ENCODE measurements around the gene FRMD5.
A peak's percentile ranks its signal among the peaks of the same experiment; 100 is the strongest.

FRMD5 gene

GRCh38 chr15:43919540-43920253, 275.4 kb downstream of the FRMD5 start:
- DNase-seq = no peak

DNA sequence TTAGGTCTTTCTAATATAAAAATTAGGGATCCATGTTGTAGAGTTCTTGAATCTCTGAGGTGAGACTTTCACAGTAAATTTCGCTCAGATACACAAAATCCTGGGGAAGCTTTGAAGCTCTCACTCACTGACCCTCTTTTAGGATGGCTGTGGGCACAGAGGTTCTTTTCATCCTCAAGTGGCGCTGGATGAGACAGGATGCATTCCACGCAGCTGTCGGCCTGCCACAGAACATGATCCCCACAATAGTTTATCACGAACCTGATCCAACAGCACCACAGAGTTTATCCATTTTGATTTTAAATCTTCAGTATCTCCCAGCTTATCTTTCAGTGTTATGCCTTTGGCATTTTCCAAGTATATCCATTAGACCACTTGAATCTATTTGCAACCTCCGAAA, 276.4 kb downstream of the FRMD5 start:
- no peak for DNase-seq

DNA sequence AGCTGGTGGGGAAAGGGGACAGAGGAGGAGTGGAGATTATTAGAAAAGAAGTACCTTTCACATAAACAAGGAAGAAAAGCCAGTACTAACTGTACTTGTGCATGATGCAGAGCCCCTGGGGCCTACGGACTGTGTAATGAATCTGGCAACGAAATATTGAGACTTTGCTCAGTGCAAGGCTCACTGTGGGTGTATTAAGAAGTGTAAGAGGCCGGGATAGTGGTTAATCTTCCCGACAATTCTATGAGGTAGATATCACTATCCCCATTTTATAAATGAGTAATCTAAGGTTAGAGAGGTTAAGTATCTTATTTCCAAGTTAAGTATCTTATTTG, 278.8 kb downstream of the FRMD5 start:
- DNase-seq = no peak

DNA sequence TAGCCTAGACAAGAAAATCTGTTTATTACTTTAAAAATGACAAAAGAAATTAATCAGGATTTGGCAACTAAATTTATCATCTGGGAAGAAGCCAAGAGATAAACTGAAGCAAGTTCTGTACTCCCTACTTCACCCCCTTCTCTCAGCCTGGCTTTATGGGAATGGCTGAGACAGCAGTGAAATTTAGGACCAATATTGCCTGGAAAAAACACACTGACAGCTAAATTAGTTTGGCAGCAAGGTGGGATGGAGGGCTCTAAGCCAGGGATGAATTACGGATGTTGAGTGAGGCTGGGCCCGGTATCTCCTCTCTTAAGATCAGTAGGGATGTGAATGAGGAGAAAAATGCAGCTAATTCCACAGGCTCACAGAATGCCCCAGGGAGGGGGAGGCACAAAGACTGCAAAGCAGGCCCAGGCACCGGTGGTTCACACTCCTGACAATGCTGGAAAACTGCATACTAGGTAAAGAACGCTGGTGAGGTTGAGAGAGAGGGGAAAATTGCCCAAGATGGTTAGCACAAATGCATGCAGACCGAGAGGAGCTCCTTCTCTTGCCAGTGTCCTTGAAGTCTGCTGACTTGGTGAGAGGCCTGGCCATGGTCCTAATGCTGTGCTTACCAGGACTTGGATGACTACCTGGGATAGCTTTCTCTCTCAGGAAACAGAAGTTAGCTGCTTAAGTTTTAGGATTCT, 279.3 kb downstream of the FRMD5 start:
- no peak for DNase-seq

DNA sequence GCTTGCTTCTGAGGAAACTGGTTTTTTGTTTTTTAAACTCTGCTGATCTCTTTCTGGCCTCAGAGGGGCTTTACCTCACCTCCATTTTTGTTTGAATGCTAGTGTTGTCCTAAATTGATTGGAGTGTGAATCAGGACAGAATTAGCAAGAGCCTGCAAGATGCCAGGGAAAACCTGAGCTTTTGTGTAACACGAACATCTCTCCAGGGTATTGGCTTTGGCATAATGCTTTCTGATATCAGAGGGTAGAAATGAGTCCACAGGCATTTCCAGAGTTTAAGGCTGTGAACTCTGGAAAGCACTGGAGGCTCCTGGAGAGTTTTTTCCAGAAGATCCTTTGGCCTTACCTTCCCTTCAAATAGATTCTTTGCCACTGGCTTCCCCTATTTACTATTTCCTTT, 281.1 kb downstream of the FRMD5 start:
- no peak for DNase-seq

- DNase-seq = no peak
Measured at GRCh38 chr15:43913026-43913780, 281.9 kb downstream of the FRMD5 start.

- no peak for DNase-seq
Measured at GRCh38 chr15:43912208-43912607, 282.9 kb downstream of the FRMD5 start.

GRCh38 chr15:43911235-43911781, 283.8 kb downstream of the FRMD5 start:
- peak; percentile 65 for DNase-seq

- no peak for DNase-seq
Measured at GRCh38 chr15:43908516-43909050, 286.5 kb downstream of the FRMD5 start.

- DNase-seq = no peak
Measured at GRCh38 chr15:43905755-43906154, 289.3 kb downstream of the FRMD5 start.

GRCh38 chr15:43903864-43904290, 291.2 kb downstream of the FRMD5 start:
- DNase-seq = peak; percentile 47

DNA sequence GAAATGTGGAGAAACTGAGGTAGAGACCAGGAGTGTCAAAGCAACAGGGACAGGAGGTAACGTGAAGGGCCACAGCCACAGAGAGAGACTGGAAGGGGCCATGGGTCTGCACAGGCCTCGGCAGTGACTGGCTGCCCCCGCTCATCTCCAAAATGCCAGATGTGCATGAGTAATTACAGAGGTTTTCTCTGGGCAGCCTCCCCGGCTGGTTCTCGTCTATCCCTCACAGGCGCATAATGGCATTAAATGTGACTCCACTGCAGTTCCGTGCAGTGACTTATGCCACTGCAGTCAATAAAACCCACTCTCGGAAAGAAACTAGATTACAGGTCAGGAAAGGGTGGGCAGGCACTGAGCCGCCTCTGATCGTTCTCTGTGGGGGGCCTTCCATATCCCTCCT, 293.6 kb downstream of the FRMD5 start:
- DNase-seq = no peak

DNA sequence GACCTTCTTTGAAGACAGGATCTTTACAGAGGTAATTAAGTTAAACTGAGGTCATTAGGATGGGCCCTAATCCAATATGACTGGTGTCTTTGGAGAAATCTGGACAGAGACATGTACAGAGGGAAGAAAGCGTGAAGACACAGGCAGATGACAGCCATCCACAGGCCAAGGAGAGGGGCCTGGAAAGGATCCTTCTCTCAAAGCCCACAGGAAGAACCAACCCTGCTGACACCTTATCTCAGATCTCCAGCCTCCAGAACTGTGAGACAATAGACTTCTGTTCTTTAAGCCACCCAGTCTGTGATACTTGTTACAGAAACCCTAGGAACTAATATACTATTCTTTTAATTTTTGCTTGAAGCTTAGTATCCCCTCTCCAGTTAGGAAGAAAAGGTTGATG, 294.1 kb downstream of the FRMD5 start:
- no peak for DNase-seq

- no peak for DNase-seq
Measured at GRCh38 chr15:43899928-43900327, 295.1 kb downstream of the FRMD5 start.

GRCh38 chr15:43898891-43899290, 296.2 kb downstream of the FRMD5 start:
- no peak for DNase-seq

- no peak for DNase-seq
Measured at GRCh38 chr15:43896543-43896942, 298.5 kb downstream of the FRMD5 start.

- no peak for DNase-seq
Measured at GRCh38 chr15:43895586-43895985, 299.5 kb downstream of the FRMD5 start.

DNA sequence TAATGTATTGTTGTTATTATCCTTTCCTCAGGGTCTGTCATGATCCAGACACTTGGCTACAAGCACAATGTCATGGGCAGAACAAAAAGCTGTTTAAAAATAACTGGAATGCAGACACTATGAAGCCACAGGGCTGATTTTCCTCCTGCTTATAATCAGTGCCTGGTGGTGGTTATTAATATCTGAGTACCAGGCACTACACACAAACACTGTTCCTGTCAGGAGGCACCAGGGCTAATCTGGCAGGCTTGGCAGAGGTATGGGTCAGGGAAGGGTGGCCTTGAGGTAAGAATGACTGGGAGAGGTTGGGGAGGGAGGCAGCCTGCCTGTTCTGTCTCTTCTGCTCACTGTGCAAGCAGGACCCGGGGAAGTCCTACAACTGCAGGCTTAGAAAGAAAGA, 301.1 kb downstream of the FRMD5 start:
- no peak for DNase-seq

DNA sequence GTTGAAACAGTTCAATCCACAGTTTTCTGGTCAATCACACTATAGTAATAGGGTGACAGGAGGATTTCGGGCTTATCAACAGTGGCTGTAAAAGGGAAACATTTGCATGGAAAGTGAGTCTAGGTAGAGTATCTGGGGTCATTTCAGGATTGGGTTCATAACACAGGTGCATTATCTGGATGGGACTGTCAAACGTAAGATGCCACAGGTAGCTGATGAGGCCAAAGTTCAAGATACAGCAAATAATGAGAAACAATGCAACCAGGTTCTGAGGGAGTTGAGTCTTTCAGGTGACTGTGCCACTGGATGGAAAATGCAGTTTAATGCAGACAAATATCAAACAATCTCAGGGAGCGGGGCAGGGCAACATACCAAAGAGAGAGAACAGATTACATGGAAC, 306.0 kb downstream of the FRMD5 start:
- DNase-seq = no peak

DNA sequence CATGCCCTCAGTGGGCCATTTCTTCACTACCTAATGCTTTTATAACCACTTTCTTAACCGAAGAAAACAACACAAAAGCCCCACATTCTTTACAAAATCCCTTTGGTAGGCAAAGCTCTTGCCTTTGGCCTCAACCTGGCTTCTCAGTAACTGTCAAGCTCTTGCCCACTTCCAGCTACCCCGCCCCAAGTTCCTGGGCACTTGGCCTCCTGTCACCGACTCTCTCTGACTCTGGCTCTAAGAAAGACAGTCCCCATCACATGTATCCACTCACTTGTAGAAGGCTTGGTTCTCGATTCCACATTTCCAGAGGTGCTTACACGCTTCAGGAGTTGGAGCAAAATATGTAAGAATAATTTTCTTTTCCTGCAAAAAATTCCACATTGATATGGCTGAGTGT, 307.2 kb downstream of the FRMD5 start:
- no peak for DNase-seq

DNA sequence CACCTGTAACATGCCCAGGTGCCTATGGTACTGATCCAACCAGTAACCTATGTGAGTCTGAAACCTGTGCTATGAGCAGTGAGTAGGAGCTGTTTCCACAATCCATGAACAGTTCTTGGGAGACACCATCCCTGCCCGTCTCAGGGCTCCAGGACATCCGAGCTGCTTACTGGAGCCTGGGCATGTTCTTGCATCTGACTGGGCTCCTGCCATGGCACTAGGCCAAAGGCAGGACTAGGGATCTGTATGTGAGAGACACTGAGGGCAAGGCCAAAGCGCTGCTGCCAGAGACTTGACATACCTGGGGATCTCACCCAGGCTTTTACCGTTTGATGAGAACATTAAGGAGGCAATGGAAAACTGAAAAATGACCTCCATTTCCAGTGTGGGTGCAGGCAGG, 308.5 kb downstream of the FRMD5 start:
- DNase-seq = no peak

- DNase-seq = no peak
Measured at GRCh38 chr15:43883571-43883970, 311.5 kb downstream of the FRMD5 start.

- DNase-seq = no peak
Measured at GRCh38 chr15:43881944-43882343, 313.1 kb downstream of the FRMD5 start.

- DNase-seq = no peak
Measured at GRCh38 chr15:43881245-43881644, 313.8 kb downstream of the FRMD5 start.

Measured in inflammatory macrophage treated with lipopolysaccharide for 4 hours (primary cell).